AG09319 (cell line): ENCODE measurements around the gene TDRD15.
"Not testable (repeated sequence)": the region's sequence is repeated elsewhere in the genome, so short reads cannot be mapped to it uniquely, and the experiment has no call there.

Experiments
- DNase-seq: peaks from one replicate; pipeline ENCODE4 v3.0.0-alpha.2; 2010; ENCODE audit warnings: low read depth; ENCODE audit errors: extremely low read depth
- TF ChIP-seq, protein P1 (sequence below): IDR thresholded peaks from 2 replicates; pipeline ENCODE4 v1.5.1; 2011; ENCODE audit warnings: low read depth, mild to moderate bottlenecking, inconsistent platforms, low read length, moderate library complexity

TDRD15 gene

DNA sequence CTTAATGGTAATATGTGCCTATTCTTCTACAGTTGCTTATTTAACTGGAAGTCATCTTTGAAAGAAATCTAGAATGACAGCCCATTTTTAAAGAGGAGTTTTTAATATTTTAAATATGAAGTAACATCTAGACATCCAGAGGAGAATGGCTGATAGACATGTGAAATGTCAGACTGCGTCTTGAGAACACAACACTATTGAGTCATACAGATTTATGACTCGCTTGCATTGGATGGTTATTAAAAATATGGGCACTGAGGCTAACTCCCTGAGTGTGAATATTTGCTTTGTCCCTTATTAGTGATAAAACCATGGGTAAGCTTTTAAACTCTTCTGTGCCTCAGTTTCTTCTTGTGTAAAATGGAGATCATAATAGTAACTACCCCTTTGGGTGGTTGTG is 22.9 kb downstream of the TDRD15 start:
- no peak for DNase-seq
- TF ChIP-seq, protein P1, sequence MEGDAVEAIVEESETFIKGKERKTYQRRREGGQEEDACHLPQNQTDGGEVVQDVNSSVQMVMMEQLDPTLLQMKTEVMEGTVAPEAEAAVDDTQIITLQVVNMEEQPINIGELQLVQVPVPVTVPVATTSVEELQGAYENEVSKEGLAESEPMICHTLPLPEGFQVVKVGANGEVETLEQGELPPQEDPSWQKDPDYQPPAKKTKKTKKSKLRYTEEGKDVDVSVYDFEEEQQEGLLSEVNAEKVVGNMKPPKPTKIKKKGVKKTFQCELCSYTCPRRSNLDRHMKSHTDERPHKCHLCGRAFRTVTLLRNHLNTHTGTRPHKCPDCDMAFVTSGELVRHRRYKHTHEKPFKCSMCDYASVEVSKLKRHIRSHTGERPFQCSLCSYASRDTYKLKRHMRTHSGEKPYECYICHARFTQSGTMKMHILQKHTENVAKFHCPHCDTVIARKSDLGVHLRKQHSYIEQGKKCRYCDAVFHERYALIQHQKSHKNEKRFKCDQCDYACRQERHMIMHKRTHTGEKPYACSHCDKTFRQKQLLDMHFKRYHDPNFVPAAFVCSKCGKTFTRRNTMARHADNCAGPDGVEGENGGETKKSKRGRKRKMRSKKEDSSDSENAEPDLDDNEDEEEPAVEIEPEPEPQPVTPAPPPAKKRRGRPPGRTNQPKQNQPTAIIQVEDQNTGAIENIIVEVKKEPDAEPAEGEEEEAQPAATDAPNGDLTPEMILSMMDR, result no peak

GRCh38 chr2:21148718-21149117 is 24.9 kb downstream of the TDRD15 start:
- DNase-seq, result no peak
- TF ChIP-seq, protein P1, result no peak

GRCh38 chr2:21151234-21151633 is 27.5 kb downstream of the TDRD15 start:
- DNase-seq, result not testable (repeated sequence)

DNA sequence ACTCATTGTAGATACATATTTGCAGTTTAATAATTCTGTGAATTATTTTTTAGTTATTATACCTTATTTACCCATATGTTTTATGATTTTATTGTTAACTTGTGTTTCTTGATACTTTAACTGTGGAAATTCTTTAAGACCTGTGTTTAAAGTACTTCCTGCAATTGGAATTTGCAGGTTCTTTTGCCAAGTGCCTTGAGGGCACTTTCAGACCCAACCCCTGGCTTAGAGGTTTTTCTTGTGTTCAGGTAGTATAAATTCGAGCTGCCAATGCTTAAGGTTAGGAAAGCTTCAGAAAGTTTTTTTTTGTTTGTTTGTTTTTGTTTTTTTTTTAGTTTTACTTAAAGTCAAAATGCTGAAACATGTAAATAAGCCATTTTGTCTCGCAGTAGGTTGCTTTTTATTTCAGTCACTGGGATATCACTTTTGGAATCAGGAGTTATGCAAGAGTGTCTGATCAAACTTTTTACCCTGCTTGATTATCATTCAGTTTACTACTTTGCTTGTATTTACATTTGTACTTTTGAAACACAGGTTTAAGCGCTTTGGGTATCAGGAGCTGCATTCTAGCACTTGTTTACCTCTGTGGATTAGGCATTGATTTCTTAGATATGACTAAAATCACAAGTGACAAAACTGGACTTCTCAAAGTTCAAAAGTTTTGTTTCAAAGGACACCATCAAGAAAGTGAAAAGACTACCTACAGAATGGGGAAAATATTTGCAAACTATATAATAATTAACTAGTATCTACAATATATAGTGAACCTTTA is 31.8 kb downstream of the TDRD15 start:
- TF ChIP-seq, protein P1, result no peak
- DNase-seq, result no peak

DNA sequence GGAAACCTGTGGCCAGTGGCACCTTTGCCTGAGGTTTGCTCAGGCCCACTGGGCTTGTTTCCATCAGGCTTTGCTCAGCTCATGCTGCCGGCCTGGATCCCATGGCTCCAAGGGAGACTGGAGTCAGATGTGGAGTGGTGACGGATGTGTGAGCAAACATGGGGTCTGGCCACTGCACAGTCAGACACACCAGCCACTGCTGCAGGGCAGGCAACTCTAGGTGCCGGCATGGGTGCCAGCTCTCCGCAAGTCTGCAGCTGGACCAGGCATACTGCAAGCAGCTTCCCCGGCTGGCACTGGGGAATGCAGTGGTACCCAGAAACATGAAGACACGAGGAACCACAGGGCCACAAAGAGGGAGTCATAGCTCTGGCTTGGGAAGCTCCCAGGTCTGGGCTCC is 37.4 kb downstream of the TDRD15 start:
- no peak for DNase-seq
- TF ChIP-seq, protein P1, result no peak

DNA sequence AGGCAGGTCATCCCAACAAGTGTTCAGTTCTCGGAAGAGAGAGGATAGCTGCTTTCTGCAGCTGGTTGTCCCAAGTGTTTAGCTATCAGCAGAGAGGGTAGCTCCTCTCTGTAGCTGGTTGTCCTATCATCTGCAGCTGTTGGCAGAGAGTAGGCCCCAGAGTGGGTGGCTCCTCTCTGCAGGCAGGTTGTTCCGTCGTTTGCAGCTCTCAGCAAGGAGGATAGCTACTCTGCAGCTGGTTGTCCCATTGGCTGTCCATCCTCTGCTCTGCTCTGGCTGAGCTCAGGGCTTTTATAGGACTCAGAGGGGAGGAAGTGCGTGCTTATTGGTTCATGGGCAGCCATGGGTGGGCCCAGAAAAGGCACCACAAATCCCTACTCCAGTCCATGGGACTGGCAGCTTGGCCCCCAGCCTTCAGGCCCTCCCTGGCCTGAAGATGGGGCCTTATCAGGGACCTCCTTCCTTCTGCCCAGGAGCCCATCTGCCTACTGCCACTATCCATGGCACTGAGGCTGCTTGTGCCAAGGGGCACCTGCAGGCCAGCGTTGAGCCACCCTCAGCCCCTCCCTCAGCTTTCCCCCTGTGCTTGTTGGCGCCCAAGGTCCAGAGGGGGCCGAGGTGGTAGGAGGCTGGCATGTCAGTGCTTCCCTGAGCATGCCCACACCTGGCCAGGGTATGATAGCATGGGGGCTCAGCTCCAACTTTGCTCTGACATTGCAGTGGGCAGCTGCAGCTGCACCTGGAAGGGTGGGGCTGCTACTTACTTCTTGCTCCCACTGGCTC is 38.3 kb downstream of the TDRD15 start:
- TF ChIP-seq, protein P1, result no peak
- DNase-seq, result no peak

GRCh38 chr2:21162615-21162878 is 38.8 kb downstream of the TDRD15 start:
- no peak for DNase-seq
- TF ChIP-seq, protein P1, result no peak
